NCI-H187 (cell line): ENCODE data around the gene CMTM8.

Source experiments
- DNase-seq, 2 experiments: peaks; one replicate each; lab custom pipeline; 2025; lab: John Stamatoyannopoulos, UW

Gene CMTM8

GRCh38 chr3:32307591-32307990 lies 69.1 kb downstream of the CMTM8 start:
- no peak for DNase-seq

DNA sequence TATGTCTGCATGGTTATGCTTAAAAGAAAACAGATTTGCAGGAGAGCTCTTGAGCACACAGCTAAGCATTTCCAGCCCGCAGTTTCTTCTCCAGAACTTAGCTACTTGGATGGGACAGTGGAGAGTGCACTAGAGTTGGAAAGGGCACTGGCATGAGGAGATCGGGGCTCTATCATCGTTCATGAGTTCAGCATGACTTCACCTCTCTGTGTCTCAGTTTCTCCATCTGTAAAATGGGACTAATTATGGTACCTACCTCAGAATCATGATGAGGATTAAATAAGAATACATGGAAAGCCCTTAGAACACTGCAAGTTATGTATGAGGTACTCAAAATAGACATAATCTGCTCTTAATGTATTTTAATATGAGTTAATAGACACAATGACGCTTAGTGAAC lies 69.9 kb downstream of the CMTM8 start:
- no peak for DNase-seq

- no peak for DNase-seq
These were observed 71.3 kb downstream of the CMTM8 start for GRCh38 chr3:32309654-32310242.

GRCh38 chr3:32310336-32310735 lies 71.9 kb downstream of the CMTM8 start:
- no peak for DNase-seq

GRCh38 chr3:32310918-32311839 lies 72.7 kb downstream of the CMTM8 start:
- no peak for DNase-seq

DNA sequence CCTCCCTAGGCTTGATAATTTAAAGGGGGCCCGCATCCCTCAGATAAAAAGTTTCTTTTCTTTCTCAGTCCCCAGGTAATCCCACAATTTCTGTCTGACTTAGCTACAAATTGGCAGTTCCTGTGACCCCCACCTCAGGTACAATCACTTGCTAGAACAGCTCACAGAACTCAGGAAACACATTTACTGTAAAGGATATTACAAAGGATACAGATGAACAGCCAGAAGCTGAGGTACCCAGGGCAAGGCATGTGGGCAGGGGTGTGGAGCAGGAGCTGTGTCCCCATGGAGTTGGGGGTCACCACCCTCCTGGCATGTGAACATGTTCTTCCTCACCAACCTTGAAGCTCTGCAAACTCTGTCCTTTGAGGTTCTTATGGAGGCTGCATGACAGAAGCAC lies 73.8 kb downstream of the CMTM8 start:
- no peak for DNase-seq

- no peak for DNase-seq
These were observed 74.7 kb downstream of the CMTM8 start for GRCh38 chr3:32313169-32313568.

DNA sequence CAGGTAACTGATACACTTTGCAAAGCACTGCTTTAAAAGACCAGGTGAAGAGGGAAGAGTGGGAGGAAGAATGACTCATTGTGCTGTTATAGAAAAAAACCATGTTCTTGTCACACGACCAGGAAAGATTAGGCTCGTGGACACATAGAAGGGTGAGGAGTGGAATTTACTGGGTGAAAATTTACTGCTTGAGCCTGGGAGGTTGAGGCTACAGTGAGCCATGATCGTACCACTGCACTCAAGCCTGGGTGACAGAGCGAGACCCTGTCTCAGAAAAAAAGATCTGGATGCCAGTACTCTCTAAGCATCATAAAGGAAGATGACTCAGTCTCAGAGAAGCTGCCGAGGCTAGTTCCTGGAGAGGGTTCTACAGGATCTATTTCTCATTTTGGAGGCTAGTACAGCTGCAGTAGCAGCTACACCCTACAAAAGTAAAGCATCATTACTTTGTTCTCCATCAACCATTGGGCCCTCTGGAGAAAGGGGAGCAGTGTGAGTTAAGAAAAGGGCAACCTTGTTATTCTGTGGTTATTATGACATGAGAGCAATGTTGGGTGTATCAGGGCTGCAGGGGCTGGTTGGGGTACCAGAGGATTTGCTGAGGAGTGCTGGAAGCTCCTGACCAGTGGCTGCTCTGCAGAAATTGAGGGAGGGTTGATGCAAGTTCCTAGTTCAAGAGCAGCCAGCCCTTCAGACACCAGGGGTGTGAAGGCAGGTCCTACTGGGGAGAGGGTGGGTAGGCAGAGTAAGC lies 75.4 kb downstream of the CMTM8 start:
- no peak for DNase-seq

GRCh38 chr3:32315441-32315840 lies 77.0 kb downstream of the CMTM8 start:
- no peak for DNase-seq

- no peak for DNase-seq
These were observed 77.8 kb downstream of the CMTM8 start for GRCh38 chr3:32316319-32316718.

DNA sequence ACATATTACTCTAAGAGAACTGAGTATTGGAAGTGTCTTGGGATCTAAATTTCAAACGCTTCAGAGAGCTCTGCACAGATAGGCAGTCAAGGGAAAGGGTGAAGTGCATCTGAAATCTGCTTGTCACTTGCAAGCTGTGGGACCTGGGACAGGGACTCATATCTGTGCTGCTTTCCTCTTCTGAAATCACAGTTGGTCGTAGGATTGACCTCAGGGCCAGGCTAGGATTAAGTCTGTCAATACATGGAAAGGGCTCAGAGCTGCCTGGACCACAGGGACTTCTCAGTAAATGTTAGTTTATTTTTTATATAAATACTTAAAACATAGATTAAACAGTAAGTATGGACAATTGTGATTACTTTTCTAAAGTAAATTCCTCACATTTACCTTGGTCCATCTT lies 78.5 kb downstream of the CMTM8 start:
- no peak for DNase-seq

- no peak for DNase-seq
These were observed 81.1 kb downstream of the CMTM8 start for GRCh38 chr3:32319607-32320006.

GRCh38 chr3:32320080-32320479 lies 81.6 kb downstream of the CMTM8 start:
- no peak for DNase-seq

- no peak for DNase-seq
These were observed 82.8 kb downstream of the CMTM8 start for GRCh38 chr3:32321095-32321790.

DNA sequence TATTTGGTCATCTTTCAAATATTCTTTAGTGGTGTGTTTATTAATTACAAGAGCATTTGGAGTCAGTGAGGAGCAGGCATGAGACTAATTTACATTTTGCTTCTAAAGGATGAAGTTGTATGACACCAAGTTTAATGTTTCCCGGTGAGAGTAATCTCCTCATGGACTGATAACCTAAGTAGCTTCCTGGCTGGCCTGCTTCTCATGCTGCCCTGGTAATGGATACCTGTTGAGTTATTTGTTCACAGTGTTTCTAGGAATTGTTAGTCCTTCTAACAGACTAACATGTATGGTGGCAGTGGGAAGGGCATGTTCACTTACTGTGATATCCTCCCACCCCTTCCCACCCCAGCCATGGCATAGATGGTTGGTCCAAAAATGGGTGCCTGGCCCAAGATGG lies 83.8 kb downstream of the CMTM8 start:
- no peak for DNase-seq

DNA sequence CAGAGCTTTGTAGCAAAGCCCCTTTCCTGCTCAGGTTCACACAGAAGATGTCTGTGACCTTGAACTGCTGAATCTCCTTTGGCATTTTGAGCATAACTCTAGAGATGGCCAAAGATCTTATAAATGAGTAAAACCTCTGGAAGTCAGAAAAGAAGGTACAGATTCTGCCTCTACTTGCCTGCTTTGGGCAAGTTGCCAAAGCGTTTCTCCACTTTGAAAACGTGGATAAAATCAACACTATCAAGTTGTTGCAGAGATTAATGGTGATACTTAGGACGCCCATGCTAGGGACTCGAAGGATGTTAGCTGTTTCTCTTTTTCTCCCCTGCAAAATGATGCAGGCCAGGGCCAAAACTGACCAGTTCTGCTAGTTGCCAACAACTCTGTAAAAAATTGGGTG lies 85.1 kb downstream of the CMTM8 start:
- no peak for DNase-seq

GRCh38 chr3:32325201-32325600 lies 86.7 kb downstream of the CMTM8 start:
- no peak for DNase-seq

GRCh38 chr3:32325927-32326326 lies 87.4 kb downstream of the CMTM8 start:
- no peak for DNase-seq

GRCh38 chr3:32326795-32327194 lies 88.3 kb downstream of the CMTM8 start:
- no peak for DNase-seq

- no peak for DNase-seq
These were observed 96.2 kb downstream of the CMTM8 start for GRCh38 chr3:32334675-32335074.

GRCh38 chr3:32335365-32336112 lies 97.1 kb downstream of the CMTM8 start:
- DNase-seq = no peak

DNA sequence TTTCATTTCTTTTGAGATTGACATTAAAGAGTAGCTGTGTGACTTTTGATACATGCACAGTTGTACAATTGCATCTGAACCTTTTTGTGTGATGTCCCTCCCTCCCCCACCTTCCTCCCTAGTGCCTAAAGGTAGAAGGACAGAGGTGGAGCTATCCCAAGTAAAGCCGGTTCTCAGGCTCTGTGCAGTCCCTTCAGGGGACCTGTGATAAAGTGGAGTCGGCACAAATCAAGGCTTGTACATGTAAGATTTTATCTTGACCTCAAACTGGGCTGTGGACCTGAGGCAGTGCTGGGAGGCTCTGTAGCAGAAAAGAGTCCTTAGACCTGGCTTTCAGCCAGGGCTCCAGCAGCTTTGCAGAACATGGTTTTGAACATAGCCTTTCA lies 97.6 kb downstream of the CMTM8 start:
- DNase-seq = no peak
